HG02642 (cell line): ENCODE measurements around the gene ERC1.
"Not testable (repeated sequence)": the region's sequence is repeated elsewhere in the genome, so short reads cannot be mapped to it uniquely, and the experiment has no call there.

Source experiments
- ATAC-seq: cut with Tn5 transposase; IDR thresholded peaks from one replicate; pipeline ENCODE4 v1.9.1; 2021; ENCODE audit warnings: mild to moderate bottlenecking; ENCODE audit not compliant: unreplicated experiment, poor library complexity

The ERC1 gene

GRCh38 chr12:1212526-1212925 is 221.5 kb downstream of the ERC1 start:
- no peak for ATAC-seq

- ATAC-seq = no peak
Measured at GRCh38 chr12:1213205-1213604, 222.2 kb downstream of the ERC1 start.

GRCh38 chr12:1213618-1214205 is 222.7 kb downstream of the ERC1 start:
- no peak for ATAC-seq

- no peak for ATAC-seq
Measured at GRCh38 chr12:1216560-1216959, 225.5 kb downstream of the ERC1 start.

GRCh38 chr12:1217191-1217949 is 226.3 kb downstream of the ERC1 start:
- ATAC-seq = no peak

GRCh38 chr12:1218369-1218768 is 227.3 kb downstream of the ERC1 start:
- ATAC-seq = no peak

- ATAC-seq = no peak
Measured at GRCh38 chr12:1220127-1221092, 229.4 kb downstream of the ERC1 start.

- ATAC-seq = no peak
Measured at GRCh38 chr12:1222858-1223639, 232.0 kb downstream of the ERC1 start.

- ATAC-seq = no peak
Measured at GRCh38 chr12:1226951-1227350, 235.9 kb downstream of the ERC1 start.

GRCh38 chr12:1234073-1234472 is 243.1 kb downstream of the ERC1 start:
- no peak for ATAC-seq

GRCh38 chr12:1246637-1247036 is 255.6 kb downstream of the ERC1 start:
- ATAC-seq = no peak

- ATAC-seq = no peak
Measured at GRCh38 chr12:1250641-1251040, 259.6 kb downstream of the ERC1 start.

GRCh38 chr12:1252758-1253157 is 261.7 kb downstream of the ERC1 start:
- ATAC-seq = no peak

GRCh38 chr12:1255125-1255524 is 264.1 kb downstream of the ERC1 start:
- ATAC-seq = not testable (repeated sequence)

GRCh38 chr12:1255854-1256253 is 264.8 kb downstream of the ERC1 start:
- not testable (repeated sequence) for ATAC-seq

- ATAC-seq = no peak
Measured at GRCh38 chr12:1256285-1256684, 265.3 kb downstream of the ERC1 start.

GRCh38 chr12:1256991-1257390 is 266.0 kb downstream of the ERC1 start:
- no peak for ATAC-seq

- ATAC-seq = no peak
Measured at GRCh38 chr12:1262011-1262410, 271.0 kb downstream of the ERC1 start.

- ATAC-seq = no peak
Measured at GRCh38 chr12:1267243-1267642, 276.2 kb downstream of the ERC1 start.

GRCh38 chr12:1272142-1272541 is 281.1 kb downstream of the ERC1 start:
- no peak for ATAC-seq
